ENCODE data around the gene GAL3ST1. TPM values are rescaled to one million over a fixed set of nuclear protein-coding genes. Genes with fewer than 3 reads are reported as not detected.
"Not testable (repeated sequence)": the region's sequence is repeated elsewhere in the genome, so short reads cannot be mapped to it uniquely, and the experiment has no call there.

GAL3ST1 gene
- total RNA-seq, 1 donor, result not detected

DNA sequence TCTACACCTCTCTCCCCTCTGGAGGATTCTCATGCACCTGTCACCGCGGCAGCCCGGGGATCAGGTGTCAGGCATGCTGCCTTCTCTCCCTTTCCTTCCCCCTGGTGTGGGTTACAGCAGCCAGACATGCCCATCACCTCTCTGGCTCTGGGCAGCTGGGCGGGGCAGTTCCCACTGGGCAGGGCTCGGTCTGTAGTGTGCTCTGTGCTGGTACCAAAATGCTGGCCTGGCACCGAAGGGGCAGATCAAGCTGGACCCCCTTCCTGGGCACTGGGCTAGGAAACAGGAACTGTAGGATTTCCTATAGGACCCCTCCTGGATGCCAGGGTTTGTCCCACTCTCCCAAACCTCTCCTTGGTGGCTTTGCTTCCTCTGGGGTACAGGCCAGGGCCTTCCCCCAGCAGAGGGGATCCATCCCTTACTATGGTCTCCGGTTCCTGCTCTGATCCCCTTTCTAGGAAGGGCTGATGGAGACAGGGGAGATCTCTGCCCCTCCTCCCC is 821 bp downstream of the GAL3ST1 start:
- H3K4me3 ChIP-seq (ENCODE audit: low read depth, low read length), result no peak overlapping the region
- TF ChIP-seq, protein P1, sequence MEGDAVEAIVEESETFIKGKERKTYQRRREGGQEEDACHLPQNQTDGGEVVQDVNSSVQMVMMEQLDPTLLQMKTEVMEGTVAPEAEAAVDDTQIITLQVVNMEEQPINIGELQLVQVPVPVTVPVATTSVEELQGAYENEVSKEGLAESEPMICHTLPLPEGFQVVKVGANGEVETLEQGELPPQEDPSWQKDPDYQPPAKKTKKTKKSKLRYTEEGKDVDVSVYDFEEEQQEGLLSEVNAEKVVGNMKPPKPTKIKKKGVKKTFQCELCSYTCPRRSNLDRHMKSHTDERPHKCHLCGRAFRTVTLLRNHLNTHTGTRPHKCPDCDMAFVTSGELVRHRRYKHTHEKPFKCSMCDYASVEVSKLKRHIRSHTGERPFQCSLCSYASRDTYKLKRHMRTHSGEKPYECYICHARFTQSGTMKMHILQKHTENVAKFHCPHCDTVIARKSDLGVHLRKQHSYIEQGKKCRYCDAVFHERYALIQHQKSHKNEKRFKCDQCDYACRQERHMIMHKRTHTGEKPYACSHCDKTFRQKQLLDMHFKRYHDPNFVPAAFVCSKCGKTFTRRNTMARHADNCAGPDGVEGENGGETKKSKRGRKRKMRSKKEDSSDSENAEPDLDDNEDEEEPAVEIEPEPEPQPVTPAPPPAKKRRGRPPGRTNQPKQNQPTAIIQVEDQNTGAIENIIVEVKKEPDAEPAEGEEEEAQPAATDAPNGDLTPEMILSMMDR (IDR thresholded peaks at IDR 0.05; ENCODE audit: insufficient read depth, low read length), result no peak
- DNase-seq (ENCODE audit: low read depth), result no peak

- TF ChIP-seq, protein P1 (IDR thresholded peaks at IDR 0.05; ENCODE audit: insufficient read depth, low read length), result no peak
- H3K4me3 ChIP-seq (ENCODE audit: low read depth, low read length), result no peak overlapping the region
- DNase-seq (ENCODE audit: low read depth), result no peak
Observed at GRCh38 chr22:30572840-30573593, 1.4 kb downstream of the GAL3ST1 start.

DNA sequence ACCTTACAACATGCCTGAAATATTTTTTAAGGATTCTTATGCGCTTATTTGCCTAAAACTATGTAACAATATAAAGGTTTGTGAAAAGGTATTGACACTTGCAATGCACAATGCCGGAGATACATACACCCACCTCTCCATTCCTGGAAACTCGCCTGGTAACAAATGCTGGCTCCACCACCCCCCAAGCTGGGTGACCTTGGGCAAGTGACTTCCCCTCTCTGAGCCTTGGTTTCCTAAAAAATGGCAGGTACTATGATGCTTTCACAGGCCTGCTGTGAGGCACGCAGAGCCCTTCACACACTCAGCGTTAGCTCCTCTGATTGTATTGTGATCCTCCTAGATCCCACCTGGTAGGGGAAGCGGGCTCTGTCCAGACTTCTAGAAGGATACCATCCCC is 2.3 kb downstream of the GAL3ST1 start:
- no peak for DNase-seq (ENCODE audit: low read depth)
- H3K4me3 ChIP-seq (ENCODE audit: low read depth, low read length), result no peak overlapping the region
- TF ChIP-seq, protein P1 (IDR thresholded peaks at IDR 0.05; ENCODE audit: insufficient read depth, low read length), result no peak

- DNase-seq (ENCODE audit: low read depth), result no peak
- TF ChIP-seq, protein P1 (IDR thresholded peaks at IDR 0.05; ENCODE audit: insufficient read depth, low read length), result no peak
- no peak overlapping the region for H3K4me3 ChIP-seq (ENCODE audit: low read depth, low read length)
Observed at GRCh38 chr22:30569674-30570202, 4.7 kb downstream of the GAL3ST1 start.

GRCh38 chr22:30568137-30568805 is 6.2 kb downstream of the GAL3ST1 start:
- TF ChIP-seq, protein P1 (IDR thresholded peaks at IDR 0.05; ENCODE audit: insufficient read depth, low read length), result no peak
- DNase-seq (ENCODE audit: low read depth), result no peak

GRCh38 chr22:30567277-30567676 is 7.2 kb downstream of the GAL3ST1 start:
- not testable (repeated sequence) for DNase-seq (ENCODE audit: low read depth)

More at GRCh38 chr22:30568137-30568805, 6.2 kb downstream of the GAL3ST1 start:
- no peak overlapping the region for H3K4me3 ChIP-seq (ENCODE audit: low read depth, low read length)

GRCh38 chr22:30566125-30566524 is 8.3 kb downstream of the GAL3ST1 start:
- DNase-seq (ENCODE audit: low read depth), result no peak
- TF ChIP-seq, protein P1 (IDR thresholded peaks at IDR 0.05; ENCODE audit: insufficient read depth, low read length), result no peak
- no peak overlapping the region for H3K4me3 ChIP-seq (ENCODE audit: low read depth, low read length)

More at GRCh38 chr22:30567277-30567676, 7.2 kb downstream of the GAL3ST1 start:
- H3K4me3 ChIP-seq (ENCODE audit: low read depth, low read length), result not testable (repeated sequence)

Data from fibroblast of the aortic adventitia (primary cell).